GM12875 (cell line): ENCODE measurements around the gene VPS37B.
A peak's percentile ranks its signal among the peaks of the same experiment; 100 is the strongest.

ENCODE experiments used
- H3K4me3 ChIP-seq: one replicate; pipeline ENCODE4 v1.5.1; 2011; ENCODE audit warnings: low read depth, low read length, control low read depth
- CTCF ChIP-seq: IDR thresholded peaks from 2 replicates; pipeline ENCODE4 v1.5.1; 2011; ENCODE audit warnings: low read depth, mild to moderate bottlenecking, control low read depth, inconsistent platforms, low read length, moderate library complexity, borderline replicate concordance; ENCODE audit not compliant: insufficient read depth

The VPS37B gene

DNA sequence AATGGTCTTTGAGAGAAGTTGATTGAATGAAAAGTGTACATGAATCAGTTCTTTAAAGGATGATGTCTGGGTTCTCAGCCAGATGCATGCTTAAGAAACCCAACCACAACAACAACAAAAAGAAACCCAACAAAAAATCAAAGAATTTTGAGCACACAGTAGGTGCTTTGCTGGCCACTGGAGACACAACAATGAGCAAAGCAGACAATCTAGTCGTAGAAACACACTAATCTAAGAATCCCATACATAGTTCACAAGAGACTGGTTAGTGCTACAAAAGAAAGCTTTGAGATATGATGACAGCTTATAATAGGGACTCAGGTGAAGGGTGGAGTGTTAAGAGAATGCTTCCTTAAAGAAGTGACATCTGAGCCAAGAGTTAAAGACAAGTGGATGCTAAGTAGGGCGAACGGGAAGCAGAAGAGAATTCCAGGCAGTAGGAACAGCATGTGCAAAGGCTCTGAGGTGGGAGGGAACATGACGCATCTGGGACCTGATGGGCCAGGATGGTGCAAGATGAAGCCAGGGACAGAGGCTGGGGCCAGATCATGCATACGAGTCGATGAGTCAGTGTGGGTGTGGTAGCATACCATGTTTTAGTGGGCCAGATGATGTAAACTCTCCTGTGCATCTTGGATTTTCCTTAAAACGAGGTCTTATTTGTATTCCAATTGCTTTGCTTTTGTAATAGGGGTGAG lies 65.3 kb downstream of the VPS37B start:
- TF ChIP-seq CTCF: no peak

DNA sequence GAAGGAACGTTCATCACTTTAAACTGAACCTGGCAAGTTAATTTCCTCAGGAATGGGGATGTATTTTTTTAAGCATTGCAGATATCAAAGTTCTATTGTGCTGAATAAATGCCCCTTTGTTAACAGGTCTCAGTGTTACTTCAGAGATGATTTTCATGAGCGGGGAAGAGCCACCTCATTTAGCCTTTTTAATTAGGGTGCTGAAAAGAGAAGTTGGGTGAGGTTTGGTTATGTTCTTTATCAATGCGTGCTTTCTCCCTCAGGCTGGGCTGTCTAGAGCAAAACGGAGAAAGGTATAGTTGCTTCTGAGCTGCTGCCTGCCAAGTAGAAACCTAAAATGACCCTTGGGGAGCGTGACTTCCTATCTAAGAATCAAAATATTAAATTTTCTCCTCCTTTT lies 68.7 kb downstream of the VPS37B start:
- no peak overlapping the region for H3K4me3 ChIP-seq
- no peak for TF ChIP-seq CTCF

More for the DNA sequence above, 65.3 kb downstream of the VPS37B start:
- no peak overlapping the region for H3K4me3 ChIP-seq

GRCh38 chr12:122825773-122826724 lies 69.9 kb downstream of the VPS37B start:
- no peak for TF ChIP-seq CTCF
- H3K4me3 ChIP-seq: no peak overlapping the region

- TF ChIP-seq CTCF: no peak
- H3K4me3 ChIP-seq: no peak overlapping the region
These were observed 72.5 kb downstream of the VPS37B start for GRCh38 chr12:122823429-122823828.

GRCh38 chr12:122820838-122821271 lies 75.1 kb downstream of the VPS37B start:
- peak overlapping the region; percentile 26 for H3K4me3 ChIP-seq
- TF ChIP-seq CTCF: no peak

DNA sequence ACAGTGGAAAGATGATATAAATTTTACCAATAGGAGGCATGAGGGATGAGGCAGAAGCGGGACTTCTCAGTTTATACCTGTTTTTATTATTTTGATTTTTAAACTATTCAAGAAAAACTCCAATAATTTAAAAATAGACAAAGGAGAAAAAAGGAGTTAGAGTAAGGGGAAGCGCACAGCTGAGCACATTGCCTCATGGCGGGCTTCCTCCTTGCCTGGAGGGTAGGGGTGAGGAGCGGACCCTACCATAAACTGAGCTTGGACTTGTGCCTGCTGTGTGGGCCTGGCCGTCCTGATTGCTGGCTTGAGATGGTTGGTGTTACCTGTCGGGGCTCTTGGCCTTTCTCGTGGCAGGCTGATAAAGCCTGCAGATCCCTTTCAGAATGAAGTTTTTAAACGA lies 75.8 kb downstream of the VPS37B start:
- no peak overlapping the region for H3K4me3 ChIP-seq
- TF ChIP-seq CTCF: no peak
